Gastrocnemius medialis (tissue), 4 donors: ENCODE data around the gene EML5.

Experiments used
- POLR2A ChIP-seq, 2 donors: fragments of 450-650 bp; IDR thresholded peaks; one replicate each; pipeline ENCODE4 v1.6.1; 2017; ENCODE audit warnings: antibody characterized with exemption in 2 of 2, mild to moderate bottlenecking in 2 of 2, moderate library complexity in 2 of 2
- TF ChIP-seq, protein P1 (sequence below), 5 experiments: fragments of 450-650 bp in 3 of 5; fragments of 200-600 bp in 2 of 5; sonication (generic) in 2 of 5; IDR thresholded peaks in 4 of 5; conservative IDR thresholded peaks in 1 of 5; 1 replicate in 4 of 5; 2 replicates in 1 of 5; pipeline ENCODE4 v1.5.1; 2016 to 2019; ENCODE audit warnings: antibody characterized with exemption in 5 of 5, mild to moderate bottlenecking in 3 of 5, moderate library complexity in 3 of 5

- TF ChIP-seq, protein P1, sequence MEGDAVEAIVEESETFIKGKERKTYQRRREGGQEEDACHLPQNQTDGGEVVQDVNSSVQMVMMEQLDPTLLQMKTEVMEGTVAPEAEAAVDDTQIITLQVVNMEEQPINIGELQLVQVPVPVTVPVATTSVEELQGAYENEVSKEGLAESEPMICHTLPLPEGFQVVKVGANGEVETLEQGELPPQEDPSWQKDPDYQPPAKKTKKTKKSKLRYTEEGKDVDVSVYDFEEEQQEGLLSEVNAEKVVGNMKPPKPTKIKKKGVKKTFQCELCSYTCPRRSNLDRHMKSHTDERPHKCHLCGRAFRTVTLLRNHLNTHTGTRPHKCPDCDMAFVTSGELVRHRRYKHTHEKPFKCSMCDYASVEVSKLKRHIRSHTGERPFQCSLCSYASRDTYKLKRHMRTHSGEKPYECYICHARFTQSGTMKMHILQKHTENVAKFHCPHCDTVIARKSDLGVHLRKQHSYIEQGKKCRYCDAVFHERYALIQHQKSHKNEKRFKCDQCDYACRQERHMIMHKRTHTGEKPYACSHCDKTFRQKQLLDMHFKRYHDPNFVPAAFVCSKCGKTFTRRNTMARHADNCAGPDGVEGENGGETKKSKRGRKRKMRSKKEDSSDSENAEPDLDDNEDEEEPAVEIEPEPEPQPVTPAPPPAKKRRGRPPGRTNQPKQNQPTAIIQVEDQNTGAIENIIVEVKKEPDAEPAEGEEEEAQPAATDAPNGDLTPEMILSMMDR (IDR thresholded peaks at IDR 0.05 in 4 of 5, conservative IDR thresholded peaks at IDR 0.05 in 1 of 5), result no peak
- no peak for TF ChIP-seq POLR2A (IDR thresholded peaks at IDR 0.05)
Observed at GRCh38 chr14:88611878-88612277, 180.9 kb downstream of the EML5 start.
